C4-2B (cell line): ENCODE results near the gene TTC9.

Source experiments
- CTCF ChIP-seq: fragments of 450-650 bp; conservative IDR thresholded peaks from 2 replicates; pipeline ENCODE4 v1.5.1; 2017; ENCODE audit warnings: mild to moderate bottlenecking
- ZFX ChIP-seq: fragments of 450-650 bp; IDR thresholded peaks from 2 replicates; pipeline ENCODE4 v1.6.1; 2017

GRCh38 chr14:70655110-70655826, 13.6 kb downstream of the TTC9 start:
- TF ChIP-seq CTCF, result no peak
- TF ChIP-seq ZFX, result no peak
